ENCODE measurements around the gene MLEC.

Gene MLEC

GRCh38 chr12:120740871-120741270 is 53.9 kb downstream of the MLEC start:
- no peak for DNase-seq (ENCODE audit: low read depth in 2 of 2, low spot score in 1 of 2)

GRCh38 chr12:120741476-120742421 is 54.8 kb downstream of the MLEC start:
- DNase-seq (ENCODE audit: low read depth in 2 of 2, low spot score in 1 of 2), result no peak

- no peak for DNase-seq (ENCODE audit: low read depth in 2 of 2, low spot score in 1 of 2)
These were observed 58.1 kb downstream of the MLEC start for GRCh38 chr12:120744922-120745493.

GRCh38 chr12:120748242-120748641 is 61.3 kb downstream of the MLEC start:
- DNase-seq (ENCODE audit: low read depth in 2 of 2, low spot score in 1 of 2), result no peak

- no peak for DNase-seq (ENCODE audit: low read depth in 2 of 2, low spot score in 1 of 2)
These were observed 62.3 kb downstream of the MLEC start for GRCh38 chr12:120749256-120749655.

- DNase-seq (ENCODE audit: low read depth in 2 of 2, low spot score in 1 of 2), result no peak
These were observed 63.9 kb downstream of the MLEC start for GRCh38 chr12:120750806-120751205.

- DNase-seq (ENCODE audit: low read depth in 2 of 2, low spot score in 1 of 2), result no peak
These were observed 64.4 kb downstream of the MLEC start for GRCh38 chr12:120751389-120751788.

All from stimulated activated CD8-positive, alpha-beta memory T cell treated with anti-CD3 and anti-CD28 coated beads, Interleukin-4, amount 100 ng/mL, for 1 hour (primary cell).